HG02798 (cell line): Measurements from ENCODE around the gene SEC14L5.
"Not testable (repeated sequence)": the region's sequence is repeated elsewhere in the genome, so short reads cannot be mapped to it uniquely, and the experiment has no call there.

ENCODE experiments used
- ATAC-seq: cut with Tn5 transposase; IDR thresholded peaks from one replicate; pipeline ENCODE4 v1.9.1; 2021; ENCODE audit warnings: mild to moderate bottlenecking; ENCODE audit not compliant: unreplicated experiment, poor library complexity

SEC14L5 gene

DNA sequence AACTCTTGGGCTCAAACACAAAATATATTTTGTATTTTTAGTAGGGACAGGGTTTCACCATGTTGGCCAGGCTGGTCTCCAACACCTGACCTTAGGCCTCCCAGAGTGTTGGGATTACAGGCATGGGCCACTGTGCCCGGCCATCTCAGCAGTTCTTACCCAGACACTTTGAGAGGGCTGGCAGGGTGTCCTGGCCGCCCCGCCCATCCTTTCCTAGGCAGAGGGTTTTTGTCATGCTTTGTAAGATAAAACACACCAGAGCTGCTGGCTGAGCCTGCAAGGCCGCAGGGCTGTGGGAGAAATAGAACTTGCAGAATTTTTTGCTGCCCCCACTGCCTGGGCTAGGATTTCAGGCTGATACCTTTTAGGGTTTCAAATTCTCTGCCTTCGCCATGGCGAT is 29.9 kb upstream of the SEC14L5 start:
- ATAC-seq: no peak

DNA sequence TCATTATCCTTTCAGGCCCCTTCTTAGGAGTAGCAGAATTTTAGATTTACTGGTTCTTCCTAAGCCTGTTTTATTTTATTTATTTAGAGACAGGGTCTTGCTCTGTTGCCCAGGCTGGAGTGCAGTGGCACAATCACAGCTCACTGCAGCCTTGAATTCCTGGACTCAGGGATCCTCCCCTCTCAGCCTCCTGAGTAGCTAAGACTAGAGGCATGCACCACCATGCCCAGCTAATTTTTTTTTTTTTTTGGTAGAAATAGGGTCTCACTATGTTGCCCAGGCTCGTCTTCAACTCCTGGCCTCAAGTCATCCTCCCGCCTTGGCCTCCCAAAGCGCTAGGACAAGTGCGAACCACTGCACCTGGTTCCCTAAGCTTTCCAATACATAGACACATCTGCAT is 28.5 kb upstream of the SEC14L5 start:
- not testable (repeated sequence) for ATAC-seq

DNA sequence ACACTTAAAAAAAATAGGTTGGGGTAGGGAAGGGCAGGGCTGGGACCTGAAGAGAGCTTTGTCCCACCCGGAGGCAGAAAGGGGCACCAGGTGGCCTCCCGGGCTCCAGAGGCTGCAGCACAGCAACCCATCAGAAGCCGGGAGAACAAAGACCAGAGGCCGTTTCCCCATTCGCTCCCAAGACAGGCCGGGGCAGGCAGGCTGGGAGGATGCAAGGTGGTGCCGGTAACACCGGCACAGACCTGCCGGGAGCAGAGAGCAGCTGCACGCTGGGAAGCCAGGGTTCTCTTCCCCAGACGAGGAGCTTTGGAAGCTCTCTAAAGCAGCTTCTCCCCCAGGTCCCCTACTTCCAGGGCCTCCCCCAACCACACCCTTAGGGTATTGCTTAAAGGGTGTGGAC is 26.7 kb upstream of the SEC14L5 start:
- ATAC-seq: no peak

DNA sequence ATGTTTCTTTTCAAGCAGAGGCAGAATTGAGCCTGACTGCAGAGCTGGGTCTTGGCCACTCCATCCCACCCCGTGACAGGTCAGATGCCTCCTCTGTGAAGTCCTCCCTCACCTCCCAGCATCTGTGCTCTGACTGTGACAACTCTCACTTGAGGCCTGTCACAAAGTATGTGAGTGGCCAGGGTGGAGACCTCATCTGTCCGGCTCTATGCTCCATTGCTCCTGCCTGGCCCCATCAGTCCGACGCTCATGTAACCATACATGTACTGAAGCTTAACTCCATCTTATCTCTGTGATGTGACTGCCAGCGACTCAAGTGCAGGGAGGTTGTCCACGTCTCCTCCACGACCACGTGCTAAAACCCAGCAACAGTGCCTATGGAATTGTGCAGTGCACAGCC is 24.7 kb upstream of the SEC14L5 start:
- ATAC-seq: no peak

DNA sequence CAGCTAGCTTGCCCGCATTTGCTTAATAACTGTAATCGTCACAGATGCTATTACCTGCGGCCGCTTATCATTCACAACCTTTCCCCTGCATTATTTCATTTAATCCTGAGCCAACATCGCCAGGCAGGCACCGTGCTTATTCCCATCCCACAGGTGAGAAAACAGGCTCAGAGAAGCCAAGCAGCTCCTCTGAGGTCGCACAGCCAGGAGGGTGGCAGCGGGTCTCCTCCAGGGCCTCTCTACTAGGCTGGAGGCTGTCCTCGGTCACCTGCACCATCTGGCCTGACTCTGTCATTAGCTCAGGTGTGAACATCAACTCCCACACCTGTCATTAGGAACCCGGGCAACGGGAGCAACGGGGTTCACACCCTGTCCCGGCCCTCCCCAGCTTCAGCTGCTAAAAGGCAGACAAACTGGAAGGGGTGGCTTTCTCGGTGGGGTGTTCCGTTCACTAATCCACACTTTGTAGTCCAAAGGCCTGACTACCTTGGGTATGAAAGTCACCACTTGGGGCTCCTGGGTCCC is 24.2 kb upstream of the SEC14L5 start:
- ATAC-seq: no peak

DNA sequence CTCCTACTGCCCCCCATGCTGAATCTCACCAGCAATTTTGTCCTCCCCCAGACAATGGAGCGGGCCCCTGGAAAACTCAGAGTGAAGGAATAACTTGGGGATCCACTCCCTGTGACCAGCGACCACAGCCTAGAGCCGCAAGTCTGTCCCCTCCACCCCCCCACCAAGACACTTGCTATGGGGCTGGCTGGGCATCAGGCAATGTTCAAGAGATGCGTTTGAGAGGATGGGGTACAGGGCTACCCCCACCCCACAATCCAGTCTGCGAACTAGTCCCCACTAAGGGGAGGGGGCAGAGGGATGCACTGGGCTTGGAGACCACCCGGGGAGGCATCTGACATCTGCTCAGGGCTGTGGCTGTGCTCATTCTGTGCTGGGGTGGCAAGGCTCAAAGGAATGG is 23.5 kb upstream of the SEC14L5 start:
- ATAC-seq: no peak

DNA sequence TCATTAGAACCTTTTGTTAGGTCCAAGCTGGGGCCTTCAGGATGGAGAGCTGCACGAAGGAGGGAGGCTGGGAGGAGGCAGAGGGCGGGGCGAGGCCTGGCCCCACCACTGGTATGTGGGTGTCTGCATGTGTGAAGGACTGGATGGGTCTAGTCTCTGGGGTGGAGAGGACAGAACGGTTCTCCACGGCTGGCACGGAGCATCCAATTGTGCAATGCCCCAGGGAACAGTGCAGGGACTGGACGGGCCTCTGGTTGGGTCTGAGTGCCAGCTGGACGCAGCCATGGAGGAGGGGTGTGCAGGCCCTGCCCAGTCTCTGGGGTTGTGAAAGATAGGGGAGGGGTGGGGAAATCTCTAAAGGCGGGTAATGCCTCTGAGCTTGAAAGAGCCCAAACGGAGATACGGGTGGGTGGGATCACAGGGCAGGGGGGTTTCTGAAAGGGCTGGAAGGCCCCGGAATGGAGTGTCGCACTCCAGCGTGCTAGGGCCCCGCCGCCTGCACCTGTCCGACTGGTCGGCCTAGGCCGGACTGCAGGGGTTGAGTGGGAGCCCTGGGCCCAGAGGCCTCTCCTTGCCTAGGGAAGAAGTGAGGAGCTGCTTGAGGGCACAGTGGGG is 22.8 kb upstream of the SEC14L5 start:
- no peak for ATAC-seq

DNA sequence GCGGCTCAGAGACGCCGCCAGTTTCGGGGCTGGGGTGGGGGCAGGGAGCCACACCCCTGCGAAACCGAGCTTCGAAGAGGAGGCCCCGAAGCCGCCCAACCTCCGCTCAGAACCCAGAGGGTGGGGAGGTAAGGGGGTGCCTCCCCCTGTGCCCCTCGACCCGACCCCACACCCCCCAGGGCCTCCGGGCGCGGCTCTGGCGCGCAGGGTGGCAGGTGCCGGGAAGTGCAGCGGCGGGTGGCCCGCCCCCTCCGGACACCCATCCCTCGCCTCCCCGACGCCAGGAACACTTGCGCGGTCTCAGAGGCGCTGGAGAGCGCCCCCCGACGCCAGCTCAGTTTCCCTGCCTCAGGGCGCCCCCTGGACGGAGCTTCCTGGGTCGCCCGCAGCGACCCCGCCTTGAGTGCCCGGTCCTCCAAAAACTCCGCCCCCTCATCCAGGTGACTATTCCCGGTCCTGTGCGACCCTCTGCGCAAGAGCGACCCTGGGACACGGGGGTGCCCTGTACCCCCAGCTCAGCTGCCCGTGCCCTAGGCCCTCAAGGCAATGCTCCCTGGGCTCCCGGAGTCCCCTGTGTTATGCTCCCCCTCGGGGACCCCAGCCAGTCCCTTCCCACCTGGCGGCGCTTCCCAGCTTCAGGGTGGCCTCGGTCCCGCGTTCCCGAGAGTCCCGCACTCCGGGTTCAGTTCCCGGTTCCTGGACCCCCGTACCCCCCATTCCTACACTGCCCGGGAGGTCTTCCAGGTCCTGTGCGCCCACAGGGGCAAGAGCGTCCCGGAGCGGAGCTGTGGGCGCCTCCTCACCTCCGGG is 21.7 kb upstream of the SEC14L5 start:
- ATAC-seq: no peak

DNA sequence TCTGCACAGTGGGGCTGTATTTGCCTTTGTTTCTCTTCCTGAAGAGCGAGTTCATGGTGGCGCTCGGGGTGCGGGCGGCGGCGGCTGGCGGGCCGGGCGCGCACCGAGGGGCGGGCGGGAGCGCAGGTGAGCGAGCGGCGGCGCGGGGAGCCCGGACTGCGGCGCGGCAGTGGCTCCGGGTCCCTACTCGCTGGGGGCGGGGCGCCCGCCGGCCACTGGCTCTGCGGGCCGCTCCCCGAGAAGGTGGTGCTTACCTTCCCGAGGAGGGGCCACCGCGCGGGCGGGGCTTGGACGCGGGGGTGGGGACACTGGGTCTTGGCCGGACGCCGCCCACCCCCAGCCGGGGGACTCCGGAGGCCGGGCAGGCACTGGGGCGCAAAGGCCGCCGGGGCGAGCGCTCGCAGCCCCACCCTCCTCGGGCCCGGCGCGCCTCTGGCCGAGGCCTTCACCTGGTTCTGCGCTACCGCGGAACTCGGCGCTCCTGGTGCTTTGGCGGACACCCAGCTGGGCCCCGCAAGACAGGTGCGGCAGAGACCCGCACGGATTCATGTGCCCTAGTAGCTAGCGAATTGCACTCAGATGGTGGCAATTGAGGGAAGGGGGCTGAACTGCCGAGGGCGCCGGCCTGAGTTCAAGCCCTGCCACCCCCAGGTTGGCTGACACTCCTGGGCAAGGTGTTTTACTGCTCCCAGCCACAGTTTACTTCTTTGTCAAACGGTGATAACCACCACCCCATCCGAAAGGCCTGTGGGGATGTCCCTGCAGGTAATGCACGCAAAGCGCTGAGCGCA is 20.9 kb upstream of the SEC14L5 start, which contains the start of gene PPL:
PPL (minus strand) TSS at position 158 of the 791 bp plus-strand sequence; CDS start at position 55, 103 bp downstream.
- ATAC-seq: no peak

DNA sequence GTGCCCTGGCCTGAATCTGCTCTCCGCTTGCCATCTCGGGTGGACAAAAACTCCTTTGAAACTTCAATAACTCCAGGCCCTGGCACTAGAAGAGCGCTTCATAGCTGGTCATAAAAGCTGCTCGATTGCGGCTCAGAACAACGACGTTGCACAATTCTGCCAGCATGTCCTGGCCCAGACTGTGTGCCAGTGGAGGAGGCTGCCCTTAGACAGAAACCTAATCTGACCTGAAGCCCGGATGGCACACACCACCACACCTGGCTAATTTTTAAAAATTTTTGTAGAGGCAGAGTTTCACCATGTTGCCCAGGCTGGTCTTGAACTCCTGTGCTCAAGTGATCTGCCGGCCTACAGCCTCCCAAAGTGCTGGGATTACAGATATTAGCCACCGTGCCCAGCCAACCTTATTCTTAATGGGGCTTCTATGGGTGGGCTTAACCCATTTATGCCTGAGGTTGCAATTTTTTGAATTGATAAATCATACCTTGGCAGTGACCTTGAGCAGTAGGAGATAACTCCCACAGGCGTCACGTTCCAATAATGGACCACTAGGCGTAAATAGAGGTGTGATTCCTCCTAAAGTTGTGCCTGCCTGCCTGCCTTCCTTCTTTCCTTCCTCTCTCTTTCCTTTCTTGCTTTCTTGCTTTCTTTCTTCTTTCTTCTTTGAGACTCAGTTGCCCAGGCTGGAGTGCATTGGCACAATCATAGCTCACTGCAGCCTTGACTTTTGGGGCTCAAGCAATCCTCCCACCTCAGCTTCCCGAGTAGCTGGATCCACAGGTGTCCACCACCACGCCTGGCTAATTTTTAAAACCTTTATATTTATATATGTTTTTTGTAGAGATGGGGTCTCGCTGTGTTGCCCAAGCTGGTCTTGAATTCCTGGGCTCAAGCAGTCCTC is 20.1 kb upstream of the SEC14L5 start:
- no peak for ATAC-seq

DNA sequence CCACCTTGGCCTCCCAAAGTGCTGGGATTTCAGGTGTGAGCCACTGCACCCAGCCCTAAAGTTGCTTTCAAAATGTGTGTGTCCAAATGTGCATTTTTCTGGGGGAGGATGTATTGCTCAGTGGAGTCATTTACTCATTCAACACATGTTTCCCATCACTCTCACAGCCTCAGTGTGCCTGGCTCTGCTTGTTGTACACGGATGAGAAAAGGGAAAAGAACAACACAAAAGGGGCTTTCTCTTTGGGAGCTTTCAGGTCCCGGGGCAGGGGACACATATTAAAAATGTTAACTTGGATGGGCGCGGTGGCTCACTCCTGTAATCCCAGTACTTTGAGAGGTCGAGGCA is 19.5 kb upstream of the SEC14L5 start:
- ATAC-seq: no peak

DNA sequence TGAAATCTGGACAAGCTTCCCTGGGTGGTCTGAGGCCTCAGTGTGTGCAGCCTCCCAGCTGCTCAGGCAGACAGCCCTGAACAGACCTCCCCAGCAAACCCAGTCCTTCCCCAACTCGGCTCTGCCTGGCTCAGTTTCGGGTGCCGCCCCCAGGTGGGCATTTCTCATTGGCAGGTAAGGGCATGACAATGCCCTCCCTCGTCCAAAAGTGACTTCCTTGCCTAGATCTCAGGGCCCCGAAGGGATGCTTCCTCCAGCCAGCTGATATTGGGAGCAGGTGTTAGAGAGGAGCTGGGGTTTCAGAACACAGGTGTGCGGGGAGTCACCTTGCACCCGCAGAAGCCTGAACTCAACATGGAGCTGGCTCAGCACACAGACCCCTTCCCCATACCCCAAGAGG is 17.4 kb upstream of the SEC14L5 start:
- no peak for ATAC-seq

DNA sequence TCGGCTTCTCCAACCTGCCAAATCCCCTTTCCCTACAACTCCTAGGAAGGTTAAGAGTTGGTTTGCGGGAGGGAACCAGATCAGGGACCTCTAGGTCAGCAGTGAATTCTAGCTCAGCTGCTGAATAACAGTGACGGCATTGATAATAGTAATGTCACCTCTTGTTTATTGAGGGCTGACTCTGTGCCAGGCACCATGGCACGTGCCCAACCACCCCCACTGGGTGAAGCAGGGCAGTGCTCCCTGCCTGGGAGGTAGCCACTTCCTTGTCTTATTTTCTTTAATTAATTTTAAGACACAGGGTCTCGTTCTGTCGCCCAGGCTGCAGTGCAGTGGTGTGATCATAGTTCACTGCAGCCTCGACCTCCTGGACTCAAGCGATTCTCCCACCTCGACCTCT is 15.6 kb upstream of the SEC14L5 start:
- no peak for ATAC-seq

DNA sequence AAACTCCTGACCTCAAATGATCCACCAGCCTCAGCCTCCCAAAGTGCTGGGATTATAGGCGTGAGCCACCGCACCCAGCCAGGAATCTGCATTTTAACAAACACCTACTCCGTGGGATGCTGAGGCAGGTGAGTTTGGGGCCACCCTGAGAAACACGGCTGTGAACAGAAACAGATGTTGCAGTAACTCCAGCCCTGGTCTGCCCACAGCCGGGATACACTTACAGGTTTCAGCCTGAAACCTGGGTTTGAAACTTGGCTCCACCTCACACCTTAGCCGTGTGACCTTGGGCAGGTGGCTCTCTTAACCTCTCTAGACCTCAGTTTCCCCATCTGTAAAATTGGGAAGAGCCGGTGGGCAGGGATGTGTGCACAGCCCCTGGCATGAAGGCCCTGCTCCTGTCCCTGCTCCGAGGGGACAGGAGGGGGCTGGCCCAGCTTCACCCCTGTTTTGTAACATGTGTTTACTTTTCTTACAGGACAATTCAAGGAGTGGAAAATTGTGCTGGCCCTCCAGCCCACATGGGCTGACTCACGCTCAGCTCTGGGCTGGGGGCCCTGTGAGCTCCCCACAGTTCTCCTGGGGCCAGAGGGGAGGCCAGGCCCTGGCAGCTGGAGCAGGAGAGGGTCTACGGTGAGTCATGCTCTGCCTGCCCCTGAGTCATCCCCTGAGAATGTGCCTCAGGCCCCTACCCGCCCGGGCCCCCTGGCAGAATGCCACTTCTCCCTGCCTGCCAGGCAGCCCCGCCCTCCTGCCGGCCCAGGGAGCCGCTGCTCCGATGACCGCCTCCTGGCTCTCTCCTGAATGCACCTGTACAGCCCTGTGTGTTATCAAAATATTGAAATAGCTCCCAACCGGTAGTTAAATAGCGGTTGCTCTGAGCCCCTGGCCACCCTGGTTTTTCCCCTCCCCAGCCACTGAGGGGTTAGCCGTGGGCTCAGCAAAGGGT is 13.5 kb upstream of the SEC14L5 start:
- ATAC-seq: no peak

DNA sequence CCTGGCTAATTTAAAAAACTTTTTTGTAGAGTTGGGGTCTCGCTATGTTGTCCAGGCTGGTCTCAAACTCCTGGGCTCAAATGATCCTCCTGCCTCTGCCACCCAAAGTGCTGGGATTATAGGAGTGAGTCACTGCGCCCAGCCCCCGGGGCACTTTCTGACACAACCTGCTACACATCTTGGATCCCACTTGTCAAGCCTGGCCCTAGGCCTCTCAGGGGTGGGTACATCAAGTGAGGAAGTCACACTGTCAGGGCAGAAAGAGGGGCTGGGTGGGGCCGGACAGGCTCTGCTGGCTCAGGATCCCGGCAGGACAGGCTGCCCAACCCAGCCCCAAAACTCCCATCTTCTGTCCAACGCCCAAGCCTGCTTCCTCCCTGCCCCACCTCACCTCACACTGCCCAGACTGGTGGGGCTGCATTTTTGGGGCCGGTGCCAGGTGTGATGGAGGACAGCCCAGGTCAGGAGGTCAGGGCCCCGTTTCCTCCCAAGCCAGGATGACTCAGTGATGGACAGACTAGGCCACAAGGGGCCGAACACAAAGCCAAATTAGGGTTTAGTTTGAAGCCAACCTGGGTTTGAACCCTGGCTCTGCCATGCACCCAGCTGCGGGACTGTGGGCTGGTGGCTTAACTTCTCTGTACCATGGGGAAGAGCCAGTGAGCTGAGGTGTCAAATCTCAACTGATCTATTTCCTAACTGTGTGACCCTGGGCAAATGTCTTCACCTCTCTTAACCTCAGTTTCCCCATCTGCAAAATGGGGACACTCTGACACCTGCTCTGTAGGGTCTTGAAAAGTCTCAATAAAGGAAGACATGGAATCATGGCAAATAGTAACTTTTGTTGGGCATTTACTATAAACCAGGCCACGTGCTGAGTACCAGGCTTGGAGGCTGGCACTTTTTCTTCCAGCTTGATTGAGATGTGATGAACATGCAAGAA is 12.3 kb upstream of the SEC14L5 start:
- no peak for ATAC-seq

DNA sequence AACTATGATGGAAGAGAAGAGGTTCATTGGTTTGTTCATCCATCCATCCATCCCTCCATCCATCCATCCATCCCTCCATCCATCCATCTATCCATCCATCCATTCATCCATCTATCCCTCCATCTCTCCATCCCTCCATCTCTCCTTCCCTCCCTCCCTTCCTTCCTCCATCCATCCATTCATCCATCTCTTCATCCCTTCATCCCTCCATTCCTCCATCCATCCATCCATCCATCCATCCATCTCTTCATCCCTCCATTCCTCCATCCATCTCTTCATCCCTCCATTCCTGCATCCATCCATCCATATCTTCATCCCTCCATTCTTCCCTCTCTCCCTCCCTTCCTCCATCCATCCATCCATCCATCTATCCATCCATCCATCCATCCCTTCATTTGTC is 11.2 kb upstream of the SEC14L5 start:
- ATAC-seq: no peak

DNA sequence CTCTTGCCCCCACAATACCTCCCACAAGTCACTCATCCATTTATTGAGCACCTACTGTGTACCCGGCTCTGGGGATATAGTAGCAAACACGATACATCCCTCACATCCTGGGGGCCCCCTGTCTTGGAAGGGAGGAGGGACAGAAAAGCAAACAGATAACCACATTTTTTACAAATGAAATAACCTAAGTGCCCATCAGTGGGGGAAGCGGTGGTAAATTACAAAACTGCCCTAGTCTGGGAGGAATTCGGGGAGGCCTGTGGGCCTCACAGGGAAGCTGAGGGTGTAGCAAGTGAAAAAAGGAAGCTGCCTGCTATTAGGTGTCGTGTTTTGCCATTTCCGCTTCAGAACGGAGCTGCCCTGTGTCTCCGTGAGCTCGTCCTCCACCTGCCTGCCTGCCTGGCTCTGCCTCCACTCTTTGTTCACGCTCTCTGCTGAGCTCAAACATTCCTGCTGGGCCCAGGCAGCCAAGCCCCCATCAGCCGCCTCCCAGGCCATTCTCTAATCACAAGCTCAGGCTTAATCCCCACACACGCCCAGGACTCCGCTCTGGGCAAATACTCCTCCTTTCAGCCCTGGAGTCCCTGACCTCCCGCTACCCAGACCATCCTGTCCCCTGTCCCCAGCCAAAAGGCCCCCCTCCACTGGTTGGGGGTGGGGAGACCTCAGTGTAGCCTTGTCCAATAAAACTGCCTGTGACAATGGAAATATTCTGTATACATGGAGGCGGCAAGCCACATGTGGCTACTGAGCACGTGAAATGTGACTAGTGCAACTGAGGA is 10.2 kb upstream of the SEC14L5 start:
- no peak for ATAC-seq
